ENCODE measurements around the gene WNT5A. TPM values are rescaled to one million over a fixed set of nuclear protein-coding genes. Genes with fewer than 3 reads are reported as not detected.

The WNT5A gene
- total RNA-seq (not detected in 2 replicates), polyA plus RNA-seq (not detected in 2 replicates), polyA minus RNA-seq (0.14 TPM in 1 of 2 replicates, not detected in the other)
- total RNA-seq (2013): 0.14 TPM

DNA sequence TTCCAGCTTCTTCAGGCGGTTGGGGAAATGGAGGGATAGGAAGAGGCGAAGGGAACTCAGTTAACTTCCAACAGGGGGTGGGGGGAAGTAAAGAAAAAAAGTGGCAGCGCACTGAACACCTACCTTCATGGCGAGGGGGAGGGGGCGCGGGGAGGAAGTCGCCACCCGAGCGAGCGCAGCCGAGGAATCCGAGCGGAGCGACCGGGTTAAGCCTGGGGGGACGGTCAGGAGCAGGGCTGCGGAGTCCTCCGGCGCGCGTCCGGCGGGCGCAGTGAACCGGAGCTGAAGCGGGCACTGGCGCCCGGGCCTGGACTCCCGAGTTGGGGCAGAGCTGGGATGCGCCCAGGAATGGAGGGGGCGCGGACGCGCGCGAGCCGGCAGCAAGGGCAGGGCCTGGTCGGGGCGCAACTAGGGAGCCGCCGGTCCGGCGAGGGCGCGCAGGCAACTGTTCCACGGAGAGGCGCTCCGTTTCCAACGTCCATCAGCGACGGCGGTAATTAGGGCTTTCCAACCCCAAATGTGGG is at the start of gene WNT5A:
WNT5A (minus strand) TSS at position 450 of the 524 bp plus-strand sequence; CDS start at position 129, 321 bp downstream.
- Histone ChIP-seq H4K20me1 (ENCODE audit: control insufficient read depth, insufficient read depth, low read length, poor library complexity, severe bottlenecking) (no peaks in the 10 kb centered on the region), H3K4me2 (replicated peaks; ENCODE audit: low read depth, low read length, poor library complexity, severe bottlenecking) (peak within 1 kb of the TSS; percentile 62), H3K9ac (ENCODE audit: low read length) (peak within 1 kb of the TSS; percentile 19), H3K9me3 (ENCODE audit: control extremely low read depth in 1 of 3, control insufficient read depth in 2 of 3, insufficient read depth in 1 of 3, low read length in 2 of 3) (peaks cover 0 to 28% (median 0%) of the 10 kb centered on the region in 3 donors), H3K79me2 (ENCODE audit: control insufficient read depth, insufficient read depth, low read length) (no peaks in the 10 kb centered on the region), H3K36me3 (replicated peaks in 1 of 2; ENCODE audit: control extremely low read depth in 1 of 2, control insufficient read depth in 1 of 2, extremely low read depth in 1 of 2, insufficient read depth in 2 of 2, low read length in 1 of 2) (no peaks in the 10 kb centered on the region), H3K27ac (ENCODE audit: low read length in 2 of 2) (no peak within 1 kb of the TSS), H2AFZ (ENCODE audit: insufficient read depth, low read depth, low read length, poor library complexity, severe bottlenecking) (peak within 1 kb of the TSS; percentile 54), H3K27me3 (replicated peaks in 1 of 4; ENCODE audit: control extremely low read depth in 1 of 4, control insufficient read depth in 3 of 4, insufficient read depth in 4 of 4, low read length in 3 of 4) (peaks cover 0 to 84% (median 24%) of the 10 kb centered on the region in 4 experiments), H3K4me1 (ENCODE audit: control insufficient read depth in 2 of 2, insufficient read depth in 2 of 2, low read length in 2 of 2) (peaks cover 22% of the 10 kb centered on the region in 2 donors), H3K4me3 (ENCODE audit: control extremely low read depth in 1 of 5, extremely low read depth in 1 of 5, insufficient read depth in 1 of 5, low read depth in 2 of 5, low read length in 4 of 5) (peak within 1 kb of the TSS; percentile 4 to 55 (median 36))
- CTCF ChIA-PET: no interaction called here
- no peaks in the 10 kb centered on the region for H3K9me3 Mint-ChIP-seq (ENCODE audit: insufficient read depth)
- peak within 1 kb of the TSS; percentile 79 for H3K4me3 Mint-ChIP-seq
- H3K27ac Mint-ChIP-seq: no peak within 1 kb of the TSS
- DNase-seq (peak; percentile 4), ATAC-seq (ENCODE audit: low read depth) (no peak)
- TF ChIP-seq CTCF (IDR thresholded peaks at IDR 0.05) (no peak), EZH2 (IDR thresholded peaks at IDR 0.05; ENCODE audit: borderline replicate concordance, insufficient read depth, low read depth, low read length, poor library complexity, severe bottlenecking) (no peak)
- H3K4me1 Mint-ChIP-seq: peaks cover 33% of the 10 kb centered on the region
- WGBS (ENCODE audit: insufficient coverage): 2% methylated on average over 52 of the region's 52 CpGs
- peaks cover 73% of the 10 kb centered on the region for H3K27me3 Mint-ChIP-seq
- intact Hi-C loops (cut with micrococcal nuclease): no loop called here
- POLR2A ChIA-PET: no interaction called here

- H3K4me1 Mint-ChIP-seq: no peaks in the 10 kb centered on the region
- POLR2A ChIA-PET: no interaction called here
- CTCF ChIA-PET: no interaction called here
Measured at GRCh38 chr3:55534876-55535275, 47.8 kb upstream of the WNT5A start.

More at GRCh38 chr3:55534876-55535275, 47.8 kb upstream of the WNT5A start:
- Histone ChIP-seq H3K9ac (ENCODE audit: low read length) (no peak overlapping the region), H3K79me2 (ENCODE audit: control insufficient read depth, insufficient read depth, low read length) (no peaks in the 10 kb centered on the region), H3K27me3 (replicated peaks in 1 of 4; ENCODE audit: control extremely low read depth in 1 of 4, control insufficient read depth in 3 of 4, insufficient read depth in 4 of 4, low read length in 3 of 4) (no peaks in the 10 kb centered on the region), H3K4me1 (ENCODE audit: control insufficient read depth in 2 of 2, insufficient read depth in 2 of 2, low read length in 2 of 2) (no peaks in the 10 kb centered on the region), H4K20me1 (ENCODE audit: control insufficient read depth, insufficient read depth, low read length, poor library complexity, severe bottlenecking) (no peaks in the 10 kb centered on the region), H2AFZ (ENCODE audit: insufficient read depth, low read depth, low read length, poor library complexity, severe bottlenecking) (no peak overlapping the region), H3K4me2 (replicated peaks; ENCODE audit: low read depth, low read length, poor library complexity, severe bottlenecking) (no peak overlapping the region), H3K9me3 (ENCODE audit: control extremely low read depth in 1 of 3, control insufficient read depth in 2 of 3, insufficient read depth in 1 of 3, low read length in 2 of 3) (peaks cover 0 to 3% (median 0%) of the 10 kb centered on the region in 3 donors), H3K36me3 (replicated peaks in 1 of 2; ENCODE audit: control extremely low read depth in 1 of 2, control insufficient read depth in 1 of 2, extremely low read depth in 1 of 2, insufficient read depth in 2 of 2, low read length in 1 of 2) (no peaks in the 10 kb centered on the region), H3K4me3 (ENCODE audit: control extremely low read depth in 1 of 5, extremely low read depth in 1 of 5, insufficient read depth in 1 of 5, low read depth in 2 of 5, low read length in 4 of 5) (no peak overlapping the region), H3K27ac (ENCODE audit: low read length in 2 of 2) (no peak overlapping the region)
- WGBS (ENCODE audit: insufficient coverage): 93% methylated on average over 2 of the region's 2 CpGs
- Mint-ChIP-seq H3K9me3 (ENCODE audit: insufficient read depth) (no peaks in the 10 kb centered on the region), H3K27me3 (no peaks in the 10 kb centered on the region), H3K27ac (no peak overlapping the region), H3K4me3 (no peak overlapping the region)
- ATAC-seq (ENCODE audit: low read depth) (no peak), DNase-seq (no peak)
- intact Hi-C loops (cut with micrococcal nuclease): no loop called here
- no peak for TF ChIP-seq EZH2 (IDR thresholded peaks at IDR 0.05; ENCODE audit: borderline replicate concordance, insufficient read depth, low read depth, low read length, poor library complexity, severe bottlenecking)
- TF ChIP-seq CTCF (IDR thresholded peaks at IDR 0.05): no peak
